ENCODE data around the gene IL18R1.

- TF ChIP-seq EP300 (IDR thresholded peaks at IDR 0.05) (no peak), POLR2A (IDR thresholded peaks at IDR 0.05) (no peak), CTCF (IDR thresholded peaks at IDR 0.05) (no peak), POLR2AphosphoS5 (IDR thresholded peaks at IDR 0.05) (no peak)
Observed at GRCh38 chr2:102342888-102343287, 12.7 kb upstream of the IL18R1 start.
